IMR-90 (cell line): Measurements from ENCODE around the gene STARD8. TPM values are rescaled to one million over a fixed set of nuclear protein-coding genes. Genes with fewer than 3 reads are reported as not detected.

Experiments used
- ATAC-seq: fragments of 200-7000 bp; cut with Tn5 transposase; 2 replicates; pipeline ENCODE4 v1.9.1; 2020; ENCODE audit warnings: low read depth, mild to moderate bottlenecking, moderate library complexity
- BruUV-seq: library from RNA; stranded (reverse); fragments of 400-500 nt; replicated peaks from 2 replicates; lab custom pipeline; 2021; lab: Mats Ljungman, UMichigan
- CTCF ChIA-PET: fragments of 300-600 bp; formaldehyde crosslinking; extraction: SDS; loops from one replicate; lab custom pipeline; 2021; ENCODE audit warnings: antibody characterized with exemption; lab: Yijun Ruan, JAX
- POLR2A ChIA-PET: fragments of 300-600 bp; sonication (Branson Sonifier 250); formaldehyde crosslinking; loops from one replicate; lab custom pipeline; 2022; ENCODE audit warnings: antibody characterized with exemption; ENCODE audit not compliant: unreplicated experiment; lab: Charles Lee
- DNase-seq: peaks from one replicate; pipeline ENCODE4 v3.0.0; 2013
- H2AFZ ChIP-seq: replicated peaks from 2 replicates; pipeline ENCODE3; 2013; ENCODE audit warnings: low read length, mild to moderate bottlenecking; ENCODE audit not compliant: poor library complexity
- H2AK5ac ChIP-seq: 2 replicates; pipeline ENCODE4 v1.6.1; 2013; ENCODE audit warnings: low read depth, low read length, inconsistent platforms
- H2AK9ac ChIP-seq: replicated peaks from 2 replicates; pipeline ENCODE3; 2013; ENCODE audit warnings: mild to moderate bottlenecking, low read depth, low read length, moderate library complexity; ENCODE audit not compliant: poor library complexity
- H2BK120ac ChIP-seq: 2 replicates; pipeline ENCODE4 v1.6.1; 2013; ENCODE audit warnings: low read depth, low read length, inconsistent platforms
- H2BK15ac ChIP-seq: 3 replicates; pipeline ENCODE4 v1.6.1; 2013; ENCODE audit warnings: low read depth, low read length, inconsistent platforms
- H2BK20ac ChIP-seq: 2 replicates; pipeline ENCODE4 v1.6.1; 2013; ENCODE audit warnings: low read depth, mild to moderate bottlenecking, inconsistent platforms, low read length, moderate library complexity
- H2BK5ac ChIP-seq: 2 replicates; pipeline ENCODE4 v1.6.1; 2013; ENCODE audit warnings: mild to moderate bottlenecking, low read depth, low read length, inconsistent platforms; ENCODE audit not compliant: poor library complexity, severe bottlenecking
- H3K14ac ChIP-seq: replicated peaks from 2 replicates; pipeline ENCODE4 v1.6.1; 2013; ENCODE audit warnings: low read depth, low read length, inconsistent platforms
- H3K18ac ChIP-seq: 2 replicates; pipeline ENCODE4 v1.6.1; 2013; ENCODE audit warnings: low read depth, low read length, control low read depth
- H3K23ac ChIP-seq: 2 replicates; pipeline ENCODE4 v1.6.1; 2013; ENCODE audit warnings: low read depth, low read length, inconsistent platforms
- H3K27ac ChIP-seq: 2 replicates; pipeline ENCODE4 v1.5.1; 2013; ENCODE audit warnings: mild to moderate bottlenecking, control low read depth, low read length; ENCODE audit not compliant: insufficient read depth
- H3K27me3 ChIP-seq: 2 replicates; pipeline ENCODE4 v1.6.1; 2013; ENCODE audit warnings: low read length; ENCODE audit not compliant: control insufficient read depth, insufficient read depth
- H3K36me3 ChIP-seq: 2 replicates; pipeline ENCODE4 v1.6.1; 2013; ENCODE audit warnings: low read length, mixed read lengths; ENCODE audit not compliant: control insufficient read depth, insufficient read depth
- H3K4ac ChIP-seq: 2 replicates; pipeline ENCODE4 v1.6.1; 2013; ENCODE audit warnings: low read depth, low read length, inconsistent platforms
- H3K4me1 ChIP-seq: 2 replicates; pipeline ENCODE4 v1.6.1; 2013; ENCODE audit warnings: low read length, mixed read lengths; ENCODE audit not compliant: control insufficient read depth, insufficient read depth
- H3K4me2 ChIP-seq: 2 replicates; pipeline ENCODE4 v1.6.1; 2013; ENCODE audit warnings: low read depth, mild to moderate bottlenecking, control low read depth, low read length, moderate library complexity
- H3K4me3 ChIP-seq: 2 replicates; pipeline ENCODE4 v1.5.1; 2013; ENCODE audit warnings: low read depth, mild to moderate bottlenecking, control low read depth, low read length, moderate library complexity; ENCODE audit not compliant: insufficient read depth
- H3K56ac ChIP-seq: 2 replicates; pipeline ENCODE4 v1.6.1; 2013; ENCODE audit warnings: low read length, inconsistent platforms; ENCODE audit not compliant: insufficient read depth; ENCODE audit errors: extremely low read depth
- H3K79me1 ChIP-seq, 2 experiments: 2 replicates each; pipeline ENCODE4 v1.6.1; 2013; ENCODE audit warnings: low read length in 2 of 2, inconsistent platforms in 1 of 2, low read depth in 1 of 2
- H3K9ac ChIP-seq: 2 replicates; pipeline ENCODE4 v1.6.1; 2013; ENCODE audit warnings: low read depth, low read length, control low read depth
- H3K9me1 ChIP-seq: 2 replicates; pipeline ENCODE4 v1.6.1; 2013; ENCODE audit warnings: low read length, inconsistent platforms; ENCODE audit not compliant: insufficient read depth
- H3K9me3 ChIP-seq: 2 replicates; pipeline ENCODE4 v1.6.1; 2013; ENCODE audit warnings: low read length; ENCODE audit not compliant: control insufficient read depth, insufficient read depth
- H4K20me1 ChIP-seq: 2 replicates; pipeline ENCODE4 v1.6.1; 2013; ENCODE audit warnings: low read length, inconsistent platforms; ENCODE audit not compliant: insufficient read depth
- H4K5ac ChIP-seq: 2 replicates; pipeline ENCODE4 v1.6.1; 2013; ENCODE audit warnings: mild to moderate bottlenecking, low read depth, low read length, control low read depth
- H4K8ac ChIP-seq, 2 experiments: 2 replicates each; pipeline ENCODE4 v1.6.1; 2013; ENCODE audit warnings: low read depth in 2 of 2, low read length in 2 of 2, control low read depth in 1 of 2, inconsistent platforms in 1 of 2
- H4K91ac ChIP-seq: 2 replicates; pipeline ENCODE4 v1.6.1; 2013; ENCODE audit warnings: low read depth, low read length, inconsistent platforms; ENCODE audit not compliant: insufficient read depth
- CEBPB ChIP-seq: IDR thresholded peaks from 2 replicates; pipeline ENCODE4 v1.6.1; 2012; ENCODE audit warnings: low read depth, low read length, improper control_type of control experiment
- CHD1 ChIP-seq: IDR thresholded peaks from 2 replicates; pipeline ENCODE4 v1.6.1; 2012; ENCODE audit warnings: low read depth, low read length, improper control_type of control experiment
- CTCF ChIP-seq: conservative IDR thresholded peaks from 2 replicates; pipeline ENCODE4 v1.5.1; 2012; ENCODE audit warnings: mild to moderate bottlenecking, low read depth, low read length, improper control_type of control experiment
- FOS ChIP-seq: fragments of 150-350 bp; IDR thresholded peaks from 2 replicates; pipeline ENCODE4 v1.6.1; 2016; ENCODE audit warnings: low read depth, low read length
- MAFK ChIP-seq: IDR thresholded peaks from 2 replicates; pipeline ENCODE4 v1.6.1; 2012; ENCODE audit warnings: low read depth, low read length, improper control_type of control experiment
- MAZ ChIP-seq: IDR thresholded peaks from 2 replicates; pipeline ENCODE4 v1.6.1; 2012; ENCODE audit warnings: low read depth, mild to moderate bottlenecking, low read length, improper control_type of control experiment, moderate library complexity, borderline replicate concordance
- MXI1 ChIP-seq: IDR thresholded peaks from 2 replicates; pipeline ENCODE4 v1.6.1; 2012; ENCODE audit warnings: low read depth, mild to moderate bottlenecking, low read length, moderate library complexity, borderline replicate concordance
- POLR2A ChIP-seq: IDR thresholded peaks from 2 replicates; pipeline ENCODE4 v1.6.1; 2012; ENCODE audit warnings: mild to moderate bottlenecking, low read depth, low read length
- RAD21 ChIP-seq: IDR thresholded peaks from 2 replicates; pipeline ENCODE4 v1.6.1; 2012; ENCODE audit warnings: low read length, improper control_type of control experiment
- WGBS, 2 experiments: methylation state at CpG; one replicate each; pipeline versions ENCODE4 v1.1.5 to v1.1.7; 2013; ENCODE audit warnings: missing lambda C conversion rate in 2 of 2; ENCODE audit not compliant: insufficient read length in 1 of 2; ENCODE audit errors: extremely low coverage in 2 of 2; 5-methylcytosine and 5-hydroxymethylcytosine counted together
- dilution Hi-C: fragments of 300-500 bp; cut with HindIII; formaldehyde crosslinking; loops from one replicate; pipeline ENCODE4 v1.14.3; 2018; ENCODE audit warnings: low sequenced_read_pairs; ENCODE audit not compliant: unreplicated experiment
- in situ Hi-C: fragments of 300-500 bp; cut with MboI; formaldehyde crosslinking; loops from 3 replicates; pipeline ENCODE4 v1.14.3; 2019; ENCODE audit warnings: low sequenced_read_pairs, inconsistent platforms, mixed read lengths
- intact Hi-C: fragments of 100-400 bp; cut with micrococcal nuclease; formaldehyde crosslinking; loops from 2 replicates; pipeline ENCODE4 v1.10.0; 2022
- polyA plus RNA-seq, 3 experiments: library from polyadenylated mRNA; depleted of rRNA; stranded (reverse); fragments of >200 nt; gene quantifications; 2 replicates each; pipeline ENCODE4 v1.2.3, GENCODE V29; 2012; ENCODE audit warnings: low replicate concordance in 1 of 3
- total RNA-seq: library from RNA; depleted of rRNA; stranded (reverse); fragments of >200 nt; gene quantifications from 2 replicates; pipeline ENCODE4 v1.2.3, GENCODE V29; 2012
- TF ChIP-seq, protein P1 (sequence below): fragments of 150-350 bp; IDR thresholded peaks from 2 replicates; pipeline ENCODE4 v1.6.1; 2017; ENCODE audit warnings: mild to moderate bottlenecking, antibody characterized with exemption, low read length, low read depth
- TF ChIP-seq, protein P2 (sequence below): fragments of 150-350 bp; IDR thresholded peaks from 2 replicates; pipeline ENCODE4 v1.6.1; 2016; ENCODE audit warnings: low read depth, mild to moderate bottlenecking, low read length, moderate library complexity, borderline replicate concordance

Gene STARD8
- total and polyA plus RNA-seq, 2 of the 4 experiments (the other 2 are of a cell fraction): 1.6 to 2.3 TPM

- in situ Hi-C loops (no loop called here), dilution Hi-C loops (no loop called here), intact Hi-C loops (no loop called here)
- WGBS, 2 experiments: no CpG with 5 or more reads among the region's 3 CpGs
- Histone ChIP-seq H3K9me1 (no peaks in the 10 kb centered on the region), H3K23ac (no peak overlapping the region), H4K20me1 (no peaks in the 10 kb centered on the region), H2AK9ac (no peak overlapping the region), H3K4me2 (no peak overlapping the region), H4K5ac (no peak overlapping the region), H3K9me3 (peaks cover 4% of the 10 kb centered on the region), H3K27ac (no peak overlapping the region), H4K8ac (no peak overlapping the region), H2BK5ac (no peak overlapping the region), H3K9ac (no peak overlapping the region), H3K14ac (no peak overlapping the region), H2AFZ (no peak overlapping the region), H3K27me3 (peaks cover 35% of the 10 kb centered on the region), H2BK15ac (no peak overlapping the region), H2AK5ac (no peak overlapping the region), H3K4me1 (no peaks in the 10 kb centered on the region), H3K56ac (no peak overlapping the region), H3K18ac (no peak overlapping the region), H4K91ac (no peak overlapping the region), H3K79me1 (no peaks in the 10 kb centered on the region), H2BK20ac (no peak overlapping the region), H3K4me3 (no peak overlapping the region), H2BK120ac (no peak overlapping the region), H3K36me3 (no peaks in the 10 kb centered on the region), H3K4ac (no peak overlapping the region)
- no TSS peak for BruUV-seq
- TF ChIP-seq FOS (no peak), MAZ (no peak), RAD21 (no peak), POLR2A (no peak), CEBPB (no peak), MAFK (no peak), CTCF (no peak), CHD1 (no peak), MXI1 (no peak)
- TF ChIP-seq, protein P1, sequence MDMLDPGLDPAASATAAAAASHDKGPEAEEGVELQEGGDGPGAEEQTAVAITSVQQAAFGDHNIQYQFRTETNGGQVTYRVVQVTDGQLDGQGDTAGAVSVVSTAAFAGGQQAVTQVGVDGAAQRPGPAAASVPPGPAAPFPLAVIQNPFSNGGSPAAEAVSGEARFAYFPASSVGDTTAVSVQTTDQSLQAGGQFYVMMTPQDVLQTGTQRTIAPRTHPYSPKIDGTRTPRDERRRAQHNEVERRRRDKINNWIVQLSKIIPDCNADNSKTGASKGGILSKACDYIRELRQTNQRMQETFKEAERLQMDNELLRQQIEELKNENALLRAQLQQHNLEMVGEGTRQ: no peak
- TF ChIP-seq, protein P2, sequence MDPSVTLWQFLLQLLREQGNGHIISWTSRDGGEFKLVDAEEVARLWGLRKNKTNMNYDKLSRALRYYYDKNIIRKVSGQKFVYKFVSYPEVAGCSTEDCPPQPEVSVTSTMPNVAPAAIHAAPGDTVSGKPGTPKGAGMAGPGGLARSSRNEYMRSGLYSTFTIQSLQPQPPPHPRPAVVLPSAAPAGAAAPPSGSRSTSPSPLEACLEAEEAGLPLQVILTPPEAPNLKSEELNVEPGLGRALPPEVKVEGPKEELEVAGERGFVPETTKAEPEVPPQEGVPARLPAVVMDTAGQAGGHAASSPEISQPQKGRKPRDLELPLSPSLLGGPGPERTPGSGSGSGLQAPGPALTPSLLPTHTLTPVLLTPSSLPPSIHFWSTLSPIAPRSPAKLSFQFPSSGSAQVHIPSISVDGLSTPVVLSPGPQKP: no peak
- DNase-seq (no peak), ATAC-seq (no peak)
- ChIA-PET CTCF (no interaction called here), POLR2A (no interaction called here)
Observed at GRCh38 chrX:68750316-68750715, 102.8 kb downstream of the STARD8 start.
